Heart right ventricle (tissue), 16 donors: ENCODE data around the gene MYO5A. TPM values are rescaled to one million over a fixed set of nuclear protein-coding genes. Genes with fewer than 3 reads are reported as not detected.

Experiments
- ATAC-seq, 8 donors: fragments of 200-7000 bp; cut with Tn5 transposase; one replicate each; pipeline ENCODE4 v1.9.1; 2020; ENCODE audit warnings: mild to moderate bottlenecking in 8 of 8, moderate library complexity in 8 of 8, moderate number of reproducible peaks in 1 of 8
- DNase-seq, 2 donors: peaks; one replicate each; pipeline ENCODE4 v3.0.0-alpha.2; 2020
- H3K27ac ChIP-seq, 10 donors: fragments of 200-600 bp; sonication (generic) in 2 of 10; one replicate each; pipeline versions ENCODE4 v1.5.0 to v1.8.0; 2020 to 2022; ENCODE audit warnings: mild to moderate bottlenecking in 3 of 10
- H3K27me3 ChIP-seq, 7 donors: fragments of 200-600 bp; one replicate each; pipeline ENCODE4 v1.8.0; 2021 to 2022; ENCODE audit warnings: mild to moderate bottlenecking in 2 of 7
- H3K36me3 ChIP-seq, 9 donors: fragments of 200-600 bp; sonication (generic) in 1 of 9; one replicate each; pipeline versions ENCODE4 v1.5.0 to v1.8.0; 2020 to 2022; ENCODE audit warnings: mild to moderate bottlenecking in 2 of 9
- H3K4me1 ChIP-seq, 9 donors: fragments of 200-600 bp; sonication (generic) in 1 of 9; one replicate each; pipeline versions ENCODE4 v1.5.0 to v1.8.0; 2020 to 2022; ENCODE audit warnings: mild to moderate bottlenecking in 4 of 9
- H3K4me3 ChIP-seq, 10 donors: fragments of 200-600 bp; sonication (generic) in 2 of 10; one replicate each; pipeline versions ENCODE4 v1.5.0 to v1.8.0; 2020 to 2022; ENCODE audit warnings: mild to moderate bottlenecking in 7 of 10, moderate library complexity in 2 of 10
- H3K9me3 ChIP-seq, 11 donors: fragments of 200-600 bp in 10 of 11; sonication (generic) in 2 of 11; one replicate each; pipeline versions ENCODE4 v1.5.0 to v1.8.0; 2013 to 2022; ENCODE audit warnings: mild to moderate bottlenecking in 2 of 11, control low read depth in 1 of 11, moderate library complexity in 1 of 11
- WGBS, 2 donors: extraction: QIAGEN DNeasy Blood & Tissue Kit; methylation state at CpG; one replicate each; pipeline ENCODE4 v1.1.7; 2013; ENCODE audit warnings: inconsistent platforms in 1 of 2; 5-methylcytosine and 5-hydroxymethylcytosine counted together
- intact Hi-C, 10 donors: fragments of 100-400 bp; cut with DNase I; formaldehyde crosslinking; loops; one replicate each; pipeline versions ENCODE4 v1.11.1 to v1.14.2; 2022
- polyA plus RNA-seq, 2 donors: library from polyadenylated mRNA; stranded (reverse); fragments of 200-250 nt; gene quantifications; one replicate each; pipeline ENCODE4 v1.2.3, GENCODE V29; 2013
- total RNA-seq, 10 donors: library from RNA; stranded (reverse); fragmentation: NEBNext Ultra II Directional in 3 of 10; extraction: Animal tissue kit (Norgen Biotek cat#: 25700) in 3 of 10; gene quantifications; one replicate each; pipeline versions ENCODE4 v1.2.1 to v1.2.4, GENCODE V29; 2021 to 2023
- TF ChIP-seq, protein P1 (sequence below), 9 donors: fragments of 200-600 bp; sonication (generic) in 2 of 9; IDR thresholded peaks; one replicate each; pipeline versions ENCODE4 v1.5.0 to v1.8.0; 2021 to 2022; ENCODE audit warnings: antibody characterized with exemption in 9 of 9, mild to moderate bottlenecking in 5 of 9, moderate library complexity in 1 of 9
- donor health status: Arrhythmogenic right ventricular cardiomyopathy.
- donor health status: ischemic (EF 13 %, LVEDD 7.1; RV severe dilation, severe dysfunction).
- donor health status: healthy with polysubstance abuse.
- donor health status: DM: no; HTN: yes; CAD: no.
- donor health status: DM: no; HTN: no; CAD: no.
- donor health status: ischemic (EF 25% LVEDD 6.9; RV normal size, moderate dysfunction).
- donor health status: ischemic (EF 25% LVEDD 5.7; RV mildly dilated, moderate dysfunction).
- donor health status: healthy.
- donor health status: DM: yes; HTN: yes; CAD: no.
- donor health status: Ischemic cardiomyopathy.
- donor health status: ischemic (EF 35%, LVEDD 5.7; RV mildly dilated, moderate dysfunction).
- donor health status: nonischemic (EF 11% LVEDD 7.7; RV severe dilation, severe dysfunction).
- donor health status: DM: yes; HTN: yes; CAD: no.
- donor health status: PGD.
- donor health status: ischemic (EF 29% LVEDD 5.4; RV normal size, mild dysfunction).
- donor health status: nonischemic (EF 23%, LVEDD 6.1; RV moderate dilation, normal function).

The MYO5A gene
- total and polyA plus RNA-seq, 12 donors, result 3.1 to 15.7 (median 6.3) TPM

DNA sequence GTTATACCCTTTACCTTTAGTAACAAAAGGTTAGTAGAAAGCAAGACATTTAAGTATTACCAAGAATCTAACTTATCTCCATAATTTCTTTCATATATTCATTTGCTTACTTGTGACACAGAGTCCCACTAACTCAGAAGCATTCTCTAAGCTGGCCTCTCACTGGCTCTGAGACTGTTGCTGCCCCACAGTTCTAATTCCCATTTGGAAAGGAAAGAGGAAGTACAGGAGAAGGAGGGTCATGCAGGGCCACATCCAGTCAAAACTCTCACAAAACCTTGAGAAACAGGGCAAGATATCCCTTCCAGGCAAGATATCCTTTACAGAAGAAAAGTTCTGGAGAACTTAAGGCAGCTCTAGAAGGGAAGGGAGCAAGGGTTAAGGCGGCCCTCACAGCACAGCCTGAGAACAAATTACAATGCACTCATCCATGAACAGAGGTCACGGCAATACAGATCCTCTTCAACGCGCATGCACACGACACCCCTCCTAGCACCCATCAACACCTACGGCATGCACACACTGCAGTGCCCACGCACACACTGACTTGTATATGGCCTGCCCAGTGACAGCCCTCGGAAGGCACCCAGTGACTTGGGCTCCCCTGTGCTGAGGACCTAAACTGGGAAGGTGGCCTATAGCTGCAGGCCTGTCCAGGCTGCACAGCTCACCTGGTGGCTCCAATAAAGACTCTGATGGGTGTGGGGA is 220.1 kb downstream of the MYO5A start:
- intact Hi-C loops, result no loop called here
- no peak for DNase-seq
- 58 to 64% methylated on average over 8 of the region's 8 CpGs for WGBS, 2 donors

DNA sequence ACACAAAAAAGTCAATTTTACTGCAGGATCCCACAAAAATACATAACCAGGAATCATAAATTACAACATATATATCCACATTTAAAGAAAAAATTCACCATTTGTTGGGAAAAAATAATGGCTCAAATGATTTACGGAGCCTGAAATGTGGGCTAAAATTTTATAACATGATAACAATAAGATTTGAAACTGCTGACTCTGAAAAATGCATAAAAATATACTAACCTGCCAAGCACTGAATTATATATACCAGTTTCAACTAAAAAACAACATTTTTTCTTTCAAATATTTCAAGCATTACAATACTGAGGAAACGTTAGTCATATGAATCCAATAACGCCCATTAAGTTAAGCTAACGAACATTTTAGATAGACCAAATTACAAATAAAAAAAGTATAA is 220.8 kb downstream of the MYO5A start:
- Histone ChIP-seq H3K27me3 (no peaks in the 10 kb centered on the region), H3K36me3 (peaks cover 0 to 41% (median 5%) of the 10 kb centered on the region in 9 donors), H3K27ac (no peak overlapping the region), H3K9me3 (no peaks in the 10 kb centered on the region), H3K4me3 (no peak overlapping the region), H3K4me1 (peaks cover 0 to 10% (median 7%) of the 10 kb centered on the region in 9 donors)
- intact Hi-C loops, result no loop called here
- ATAC-seq, result no peak
- TF ChIP-seq, protein P1, sequence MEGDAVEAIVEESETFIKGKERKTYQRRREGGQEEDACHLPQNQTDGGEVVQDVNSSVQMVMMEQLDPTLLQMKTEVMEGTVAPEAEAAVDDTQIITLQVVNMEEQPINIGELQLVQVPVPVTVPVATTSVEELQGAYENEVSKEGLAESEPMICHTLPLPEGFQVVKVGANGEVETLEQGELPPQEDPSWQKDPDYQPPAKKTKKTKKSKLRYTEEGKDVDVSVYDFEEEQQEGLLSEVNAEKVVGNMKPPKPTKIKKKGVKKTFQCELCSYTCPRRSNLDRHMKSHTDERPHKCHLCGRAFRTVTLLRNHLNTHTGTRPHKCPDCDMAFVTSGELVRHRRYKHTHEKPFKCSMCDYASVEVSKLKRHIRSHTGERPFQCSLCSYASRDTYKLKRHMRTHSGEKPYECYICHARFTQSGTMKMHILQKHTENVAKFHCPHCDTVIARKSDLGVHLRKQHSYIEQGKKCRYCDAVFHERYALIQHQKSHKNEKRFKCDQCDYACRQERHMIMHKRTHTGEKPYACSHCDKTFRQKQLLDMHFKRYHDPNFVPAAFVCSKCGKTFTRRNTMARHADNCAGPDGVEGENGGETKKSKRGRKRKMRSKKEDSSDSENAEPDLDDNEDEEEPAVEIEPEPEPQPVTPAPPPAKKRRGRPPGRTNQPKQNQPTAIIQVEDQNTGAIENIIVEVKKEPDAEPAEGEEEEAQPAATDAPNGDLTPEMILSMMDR (IDR thresholded peaks at IDR 0.05), result no peak
- 95 to 96% methylated on average over 4 of the region's 4 CpGs for WGBS, 2 donors
- no peak for DNase-seq

More for the DNA sequence above, 220.1 kb downstream of the MYO5A start:
- no peak overlapping the region for H3K27ac ChIP-seq
- H3K36me3 ChIP-seq, result peaks cover 0 to 48% (median 12%) of the 10 kb centered on the region in 9 donors
- H3K9me3 ChIP-seq, result no peaks in the 10 kb centered on the region
- TF ChIP-seq, protein P1 (IDR thresholded peaks at IDR 0.05), result no peak
- H3K4me3 ChIP-seq, result no peak overlapping the region
- peak in 6 of 8 donors; percentile 33 to 70 (median 50) for ATAC-seq
- peaks cover 0 to 10% (median 7%) of the 10 kb centered on the region in 9 donors for H3K4me1 ChIP-seq
- no peaks in the 10 kb centered on the region for H3K27me3 ChIP-seq

DNA sequence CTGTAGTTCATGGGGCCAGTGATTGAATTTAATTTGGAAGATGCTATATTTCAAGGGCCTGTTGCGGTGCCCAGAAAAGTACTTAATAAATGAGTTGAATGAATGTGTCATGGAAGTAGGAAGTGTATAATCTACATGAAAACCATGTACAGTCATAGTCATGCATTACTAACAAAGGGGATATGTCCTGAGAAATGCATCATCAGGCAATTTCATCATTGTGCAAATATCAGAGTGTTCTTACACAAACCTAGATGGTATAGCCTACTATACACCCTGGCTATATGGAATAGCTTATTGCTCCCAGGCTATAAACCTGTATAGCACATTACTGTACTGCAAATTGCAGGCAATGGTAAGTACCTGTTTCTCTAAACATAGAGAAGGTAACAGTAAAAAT is 222.4 kb downstream of the MYO5A start:
- intact Hi-C loops, result no loop called here

DNA sequence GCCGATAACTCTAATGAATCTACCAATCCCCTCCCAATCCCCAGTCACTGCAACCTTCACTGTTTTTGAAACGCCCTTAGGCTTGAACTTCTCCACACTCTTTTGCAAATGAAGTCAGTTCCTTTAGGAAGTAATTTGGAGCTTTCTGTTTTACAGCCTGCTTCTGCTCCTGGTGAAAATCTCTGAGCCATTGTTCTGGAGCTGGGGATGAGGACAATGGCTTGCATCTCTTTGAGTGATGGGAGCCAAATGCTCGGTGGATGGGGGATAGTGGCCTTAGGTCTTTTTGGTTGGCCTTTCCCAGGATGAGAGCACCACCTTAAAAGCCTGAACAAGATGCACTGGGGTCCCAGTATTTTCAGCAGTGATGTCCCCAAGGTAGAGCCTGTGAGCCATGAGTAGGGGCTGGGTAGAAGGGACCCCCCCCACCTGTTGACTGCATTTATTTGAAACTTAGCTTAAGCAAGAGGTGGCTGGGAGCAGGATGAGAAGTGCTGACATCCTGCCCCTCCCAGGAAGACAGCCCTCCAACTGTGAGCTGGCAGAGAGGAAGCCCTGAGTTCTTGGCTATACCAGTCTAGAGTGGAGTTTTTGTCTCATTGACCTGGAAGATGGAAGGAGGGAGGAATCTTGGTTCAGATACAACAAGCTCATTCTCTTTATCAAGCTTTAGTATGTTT is 225.4 kb downstream of the MYO5A start:
- ATAC-seq (peak in 1 of 8 donors; percentile 19), DNase-seq (no peak)
- H3K27ac ChIP-seq, result no peak overlapping the region
- 67 to 69% methylated on average over 3 of the region's 3 CpGs for WGBS, 2 donors
- H3K4me1 ChIP-seq, result peaks cover 0 to 2% (median 0%) of the 10 kb centered on the region in 9 donors
- H3K36me3 ChIP-seq, result no peaks in the 10 kb centered on the region
- intact Hi-C loops, result no loop called here
- no peaks in the 10 kb centered on the region for H3K9me3 ChIP-seq
- H3K27me3 ChIP-seq, result no peaks in the 10 kb centered on the region
- H3K4me3 ChIP-seq, result no peak overlapping the region
- TF ChIP-seq, protein P1 (IDR thresholded peaks at IDR 0.05), result no peak

More for the DNA sequence above, 222.4 kb downstream of the MYO5A start:
- DNase-seq (no peak), ATAC-seq (no peak)
- 52 to 97% methylated on average over 1 of the region's 1 CpG for WGBS, 2 donors
- H3K4me1 ChIP-seq, result peaks cover 0 to 10% (median 7%) of the 10 kb centered on the region in 9 donors
- peaks cover 0 to 25% (median 0%) of the 10 kb centered on the region in 9 donors for H3K36me3 ChIP-seq
- TF ChIP-seq, protein P1 (IDR thresholded peaks at IDR 0.05), result no peak
- H3K27me3 ChIP-seq, result no peaks in the 10 kb centered on the region
- H3K27ac ChIP-seq, result no peak overlapping the region
- H3K9me3 ChIP-seq, result no peaks in the 10 kb centered on the region
- H3K4me3 ChIP-seq, result no peak overlapping the region
